HL-60 (cell line): ENCODE data around the gene EGFR.

Experiments used
- DNase-seq, 2 experiments: peaks; one replicate each; pipeline ENCODE4 v3.0.0-alpha.2; 2010 to 2020; ENCODE audit warnings: low read depth in 1 of 2, low spot score in 1 of 2
- H3K27ac ChIP-seq: fragments of 250-450 bp; sonication (Bioruptor Pico); replicated peaks from 2 replicates; pipeline ENCODE4 v1.5.1; 2020; ENCODE audit warnings: mild to moderate bottlenecking, moderate library complexity
- H3K27me3 ChIP-seq: fragments of 250-450 bp; sonication (Bioruptor Pico); 2 replicates; pipeline ENCODE4 v1.5.1; 2021; ENCODE audit warnings: mild to moderate bottlenecking, moderate library complexity; ENCODE audit not compliant: insufficient read depth, poor library complexity, severe bottlenecking
- H3K4me3 ChIP-seq: replicated peaks from 2 replicates; pipeline ENCODE4 v1.5.1; 2011; ENCODE audit warnings: mild to moderate bottlenecking, control low read depth, low read length; ENCODE audit not compliant: insufficient read depth
- CTCF ChIP-seq: IDR thresholded peaks from one replicate; pipeline ENCODE4 v1.5.1; 2011; ENCODE audit warnings: low read length, control low read depth, inconsistent platforms; ENCODE audit not compliant: insufficient read depth
- GABPA ChIP-seq: IDR thresholded peaks from 2 replicates; pipeline ENCODE4 v1.6.1; 2012; ENCODE audit warnings: low read depth
- POLR2AphosphoS5 ChIP-seq: IDR thresholded peaks from 2 replicates; pipeline ENCODE4 v1.6.1; 2012; ENCODE audit warnings: low read depth
- REST ChIP-seq: IDR thresholded peaks from 2 replicates; pipeline ENCODE4 v1.6.1; 2012; ENCODE audit warnings: low read depth; ENCODE audit not compliant: insufficient replicate concordance
- SPI1 ChIP-seq: IDR thresholded peaks from 2 replicates; pipeline ENCODE4 v1.6.1; 2012; ENCODE audit warnings: low read depth, mild to moderate bottlenecking, borderline replicate concordance

The EGFR gene

GRCh38 chr7:55192723-55193122 lies 173.9 kb downstream of the EGFR start:
- no peak overlapping the region for H3K27ac ChIP-seq
- no peak for DNase-seq
- H3K27me3 ChIP-seq, result no peaks in the 10 kb centered on the region
- TF ChIP-seq REST (no peak), CTCF (no peak), GABPA (no peak), SPI1 (no peak), POLR2AphosphoS5 (no peak)
- H3K4me3 ChIP-seq, result no peak overlapping the region

- no peak for DNase-seq
- Histone ChIP-seq H3K27me3 (no peaks in the 10 kb centered on the region), H3K27ac (no peak overlapping the region), H3K4me3 (no peak overlapping the region)
- TF ChIP-seq GABPA (no peak), SPI1 (no peak), POLR2AphosphoS5 (no peak), REST (no peak), CTCF (no peak)
Measured at GRCh38 chr7:55193245-55193644, 174.4 kb downstream of the EGFR start.

GRCh38 chr7:55194522-55194921 lies 175.7 kb downstream of the EGFR start:
- H3K4me3 ChIP-seq, result no peak overlapping the region
- no peak for TF ChIP-seq CTCF
- TF ChIP-seq GABPA, result no peak
- TF ChIP-seq SPI1, result no peak
- TF ChIP-seq POLR2AphosphoS5, result no peak
- no peak for TF ChIP-seq REST
- H3K27me3 ChIP-seq, result no peaks in the 10 kb centered on the region
- no peak for DNase-seq
- no peak overlapping the region for H3K27ac ChIP-seq
